ENCODE measurements around the gene CSMD2. TPM values are rescaled to one million over a fixed set of nuclear protein-coding genes. Genes with fewer than 3 reads are reported as not detected.

The CSMD2 gene
- total and polyA plus RNA-seq, 2 experiments from 2014 or later: 5.3 to 16.6 TPM

DNA sequence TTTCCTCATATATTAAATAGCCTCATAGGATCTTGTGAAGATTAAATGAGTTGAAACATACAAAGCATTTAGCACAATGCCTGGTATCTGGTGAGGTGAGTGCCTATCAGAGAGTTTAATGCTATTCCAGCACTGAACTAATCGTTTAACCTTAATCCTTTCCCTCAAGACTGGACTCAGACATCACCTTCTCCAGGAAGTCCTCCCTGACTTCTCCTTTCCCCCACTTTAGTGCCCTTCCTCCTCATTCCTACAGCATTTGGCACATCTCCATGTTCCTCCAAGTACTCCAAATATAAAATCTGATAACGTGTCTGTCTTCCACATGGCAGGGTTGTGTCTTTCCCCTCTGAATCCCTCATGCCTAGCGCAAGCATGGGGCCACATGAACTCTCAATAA lies 632.8 kb downstream of the CSMD2 start:
- H3K27me3 Mint-ChIP-seq (ENCODE audit: insufficient read depth, low read depth, poor library complexity): peaks cover 8% of the 10 kb centered on the region
- no peak overlapping the region for H3K27ac Mint-ChIP-seq
- no peaks in the 10 kb centered on the region; the same call in 1 of the 3 replicates for H3K9me3 Mint-ChIP-seq
- no peak overlapping the region for H3K27ac ChIP-seq (ENCODE audit: low read depth)
- H3K27me3 ChIP-seq (ENCODE audit: insufficient read depth): no peaks in the 10 kb centered on the region
- no peak overlapping the region for H3K4me2 ChIP-seq
- H4K20me1 ChIP-seq (replicated peaks; ENCODE audit: insufficient read depth): no peaks in the 10 kb centered on the region
- H3K4me3 Mint-ChIP-seq: no peak overlapping the region
- TF ChIP-seq EZH2 (IDR thresholded peaks at IDR 0.05; ENCODE audit: low read depth, unreplicated experiment): no peak
- no peak for TF ChIP-seq CREB1 (CRISPR knock-in tag; IDR thresholded peaks at IDR 0.05; ENCODE audit: low read depth)
- no peak for TF ChIP-seq ZNF114 (CRISPR knock-in tag; IDR thresholded peaks at IDR 0.05)
- TF ChIP-seq, protein P1, sequence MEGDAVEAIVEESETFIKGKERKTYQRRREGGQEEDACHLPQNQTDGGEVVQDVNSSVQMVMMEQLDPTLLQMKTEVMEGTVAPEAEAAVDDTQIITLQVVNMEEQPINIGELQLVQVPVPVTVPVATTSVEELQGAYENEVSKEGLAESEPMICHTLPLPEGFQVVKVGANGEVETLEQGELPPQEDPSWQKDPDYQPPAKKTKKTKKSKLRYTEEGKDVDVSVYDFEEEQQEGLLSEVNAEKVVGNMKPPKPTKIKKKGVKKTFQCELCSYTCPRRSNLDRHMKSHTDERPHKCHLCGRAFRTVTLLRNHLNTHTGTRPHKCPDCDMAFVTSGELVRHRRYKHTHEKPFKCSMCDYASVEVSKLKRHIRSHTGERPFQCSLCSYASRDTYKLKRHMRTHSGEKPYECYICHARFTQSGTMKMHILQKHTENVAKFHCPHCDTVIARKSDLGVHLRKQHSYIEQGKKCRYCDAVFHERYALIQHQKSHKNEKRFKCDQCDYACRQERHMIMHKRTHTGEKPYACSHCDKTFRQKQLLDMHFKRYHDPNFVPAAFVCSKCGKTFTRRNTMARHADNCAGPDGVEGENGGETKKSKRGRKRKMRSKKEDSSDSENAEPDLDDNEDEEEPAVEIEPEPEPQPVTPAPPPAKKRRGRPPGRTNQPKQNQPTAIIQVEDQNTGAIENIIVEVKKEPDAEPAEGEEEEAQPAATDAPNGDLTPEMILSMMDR (conservative IDR thresholded peaks at IDR 0.05; ENCODE audit: low read depth in 2 of 2): no peak
- no peak for TF ChIP-seq STAT1 (IDR thresholded peaks at IDR 0.05; ENCODE audit: unreplicated experiment)
- TF ChIP-seq, protein P2, sequence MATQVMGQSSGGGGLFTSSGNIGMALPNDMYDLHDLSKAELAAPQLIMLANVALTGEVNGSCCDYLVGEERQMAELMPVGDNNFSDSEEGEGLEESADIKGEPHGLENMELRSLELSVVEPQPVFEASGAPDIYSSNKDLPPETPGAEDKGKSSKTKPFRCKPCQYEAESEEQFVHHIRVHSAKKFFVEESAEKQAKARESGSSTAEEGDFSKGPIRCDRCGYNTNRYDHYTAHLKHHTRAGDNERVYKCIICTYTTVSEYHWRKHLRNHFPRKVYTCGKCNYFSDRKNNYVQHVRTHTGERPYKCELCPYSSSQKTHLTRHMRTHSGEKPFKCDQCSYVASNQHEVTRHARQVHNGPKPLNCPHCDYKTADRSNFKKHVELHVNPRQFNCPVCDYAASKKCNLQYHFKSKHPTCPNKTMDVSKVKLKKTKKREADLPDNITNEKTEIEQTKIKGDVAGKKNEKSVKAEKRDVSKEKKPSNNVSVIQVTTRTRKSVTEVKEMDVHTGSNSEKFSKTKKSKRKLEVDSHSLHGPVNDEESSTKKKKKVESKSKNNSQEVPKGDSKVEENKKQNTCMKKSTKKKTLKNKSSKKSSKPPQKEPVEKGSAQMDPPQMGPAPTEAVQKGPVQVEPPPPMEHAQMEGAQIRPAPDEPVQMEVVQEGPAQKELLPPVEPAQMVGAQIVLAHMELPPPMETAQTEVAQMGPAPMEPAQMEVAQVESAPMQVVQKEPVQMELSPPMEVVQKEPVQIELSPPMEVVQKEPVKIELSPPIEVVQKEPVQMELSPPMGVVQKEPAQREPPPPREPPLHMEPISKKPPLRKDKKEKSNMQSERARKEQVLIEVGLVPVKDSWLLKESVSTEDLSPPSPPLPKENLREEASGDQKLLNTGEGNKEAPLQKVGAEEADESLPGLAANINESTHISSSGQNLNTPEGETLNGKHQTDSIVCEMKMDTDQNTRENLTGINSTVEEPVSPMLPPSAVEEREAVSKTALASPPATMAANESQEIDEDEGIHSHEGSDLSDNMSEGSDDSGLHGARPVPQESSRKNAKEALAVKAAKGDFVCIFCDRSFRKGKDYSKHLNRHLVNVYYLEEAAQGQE (IDR thresholded peaks at IDR 0.05; ENCODE audit: unreplicated experiment): no peak
- no peak for TF ChIP-seq ZNF331 (CRISPR knock-in tag; IDR thresholded peaks at IDR 0.05; ENCODE audit: low read depth)
- no peak for TF ChIP-seq JUNB (IDR thresholded peaks at IDR 0.05; ENCODE audit: unreplicated experiment)
- TF ChIP-seq, protein P3, sequence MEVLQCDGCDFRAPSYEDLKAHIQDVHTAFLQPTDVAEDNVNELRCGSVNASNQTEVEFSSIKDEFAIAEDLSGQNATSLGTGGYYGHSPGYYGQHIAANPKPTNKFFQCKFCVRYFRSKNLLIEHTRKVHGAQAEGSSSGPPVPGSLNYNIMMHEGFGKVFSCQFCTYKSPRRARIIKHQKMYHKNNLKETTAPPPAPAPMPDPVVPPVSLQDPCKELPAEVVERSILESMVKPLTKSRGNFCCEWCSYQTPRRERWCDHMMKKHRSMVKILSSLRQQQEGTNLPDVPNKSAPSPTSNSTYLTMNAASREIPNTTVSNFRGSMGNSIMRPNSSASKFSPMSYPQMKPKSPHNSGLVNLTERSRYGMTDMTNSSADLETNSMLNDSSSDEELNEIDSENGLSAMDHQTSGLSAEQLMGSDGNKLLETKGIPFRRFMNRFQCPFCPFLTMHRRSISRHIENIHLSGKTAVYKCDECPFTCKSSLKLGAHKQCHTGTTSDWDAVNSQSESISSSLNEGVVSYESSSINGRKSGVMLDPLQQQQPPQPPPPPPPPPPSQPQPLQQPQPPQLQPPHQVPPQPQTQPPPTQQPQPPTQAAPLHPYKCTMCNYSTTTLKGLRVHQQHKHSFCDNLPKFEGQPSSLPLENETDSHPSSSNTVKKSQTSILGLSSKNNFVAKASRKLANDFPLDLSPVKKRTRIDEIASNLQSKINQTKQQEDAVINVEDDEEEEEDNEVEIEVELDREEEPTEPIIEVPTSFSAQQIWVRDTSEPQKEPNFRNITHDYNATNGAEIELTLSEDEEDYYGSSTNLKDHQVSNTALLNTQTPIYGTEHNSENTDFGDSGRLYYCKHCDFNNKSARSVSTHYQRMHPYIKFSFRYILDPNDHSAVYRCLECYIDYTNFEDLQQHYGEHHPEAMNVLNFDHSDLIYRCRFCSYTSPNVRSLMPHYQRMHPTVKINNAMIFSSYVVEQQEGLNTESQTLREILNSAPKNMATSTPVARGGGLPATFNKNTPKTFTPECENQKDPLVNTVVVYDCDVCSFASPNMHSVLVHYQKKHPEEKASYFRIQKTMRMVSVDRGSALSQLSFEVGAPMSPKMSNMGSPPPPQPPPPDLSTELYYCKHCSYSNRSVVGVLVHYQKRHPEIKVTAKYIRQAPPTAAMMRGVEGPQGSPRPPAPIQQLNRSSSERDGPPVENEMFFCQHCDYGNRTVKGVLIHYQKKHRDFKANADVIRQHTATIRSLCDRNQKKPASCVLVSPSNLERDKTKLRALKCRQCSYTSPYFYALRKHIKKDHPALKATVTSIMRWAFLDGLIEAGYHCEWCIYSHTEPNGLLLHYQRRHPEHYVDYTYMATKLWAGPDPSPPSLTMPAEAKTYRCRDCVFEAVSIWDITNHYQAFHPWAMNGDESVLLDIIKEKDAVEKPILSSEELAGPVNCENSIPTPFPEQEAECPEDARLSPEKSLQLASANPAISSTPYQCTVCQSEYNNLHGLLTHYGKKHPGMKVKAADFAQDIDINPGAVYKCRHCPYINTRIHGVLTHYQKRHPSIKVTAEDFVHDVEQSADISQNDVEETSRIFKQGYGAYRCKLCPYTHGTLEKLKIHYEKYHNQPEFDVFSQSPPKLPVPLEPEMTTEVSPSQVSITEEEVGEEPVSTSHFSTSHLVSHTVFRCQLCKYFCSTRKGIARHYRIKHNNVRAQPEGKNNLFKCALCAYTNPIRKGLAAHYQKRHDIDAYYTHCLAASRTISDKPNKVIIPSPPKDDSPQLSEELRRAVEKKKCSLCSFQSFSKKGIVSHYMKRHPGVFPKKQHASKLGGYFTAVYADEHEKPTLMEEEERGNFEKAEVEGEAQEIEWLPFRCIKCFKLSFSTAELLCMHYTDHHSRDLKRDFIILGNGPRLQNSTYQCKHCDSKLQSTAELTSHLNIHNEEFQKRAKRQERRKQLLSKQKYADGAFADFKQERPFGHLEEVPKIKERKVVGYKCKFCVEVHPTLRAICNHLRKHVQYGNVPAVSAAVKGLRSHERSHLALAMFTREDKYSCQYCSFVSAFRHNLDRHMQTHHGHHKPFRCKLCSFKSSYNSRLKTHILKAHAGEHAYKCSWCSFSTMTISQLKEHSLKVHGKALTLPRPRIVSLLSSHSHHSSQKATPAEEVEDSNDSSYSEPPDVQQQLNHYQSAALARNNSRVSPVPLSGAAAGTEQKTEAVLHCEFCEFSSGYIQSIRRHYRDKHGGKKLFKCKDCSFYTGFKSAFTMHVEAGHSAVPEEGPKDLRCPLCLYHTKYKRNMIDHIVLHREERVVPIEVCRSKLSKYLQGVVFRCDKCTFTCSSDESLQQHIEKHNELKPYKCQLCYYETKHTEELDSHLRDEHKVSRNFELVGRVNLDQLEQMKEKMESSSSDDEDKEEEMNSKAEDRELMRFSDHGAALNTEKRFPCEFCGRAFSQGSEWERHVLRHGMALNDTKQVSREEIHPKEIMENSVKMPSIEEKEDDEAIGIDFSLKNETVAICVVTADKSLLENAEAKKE (CRISPR knock-in tag; IDR thresholded peaks at IDR 0.05): no peak
- TF ChIP-seq NANOG (IDR thresholded peaks at IDR 0.05; ENCODE audit: borderline replicate concordance): no peak
- no peak for TF ChIP-seq POLR2AphosphoS5 (IDR thresholded peaks at IDR 0.05; ENCODE audit: low read depth)
- no peak for TF ChIP-seq EZH2phosphoT487 (IDR thresholded peaks at IDR 0.05; ENCODE audit: unreplicated experiment)
- TF ChIP-seq, protein P4, sequence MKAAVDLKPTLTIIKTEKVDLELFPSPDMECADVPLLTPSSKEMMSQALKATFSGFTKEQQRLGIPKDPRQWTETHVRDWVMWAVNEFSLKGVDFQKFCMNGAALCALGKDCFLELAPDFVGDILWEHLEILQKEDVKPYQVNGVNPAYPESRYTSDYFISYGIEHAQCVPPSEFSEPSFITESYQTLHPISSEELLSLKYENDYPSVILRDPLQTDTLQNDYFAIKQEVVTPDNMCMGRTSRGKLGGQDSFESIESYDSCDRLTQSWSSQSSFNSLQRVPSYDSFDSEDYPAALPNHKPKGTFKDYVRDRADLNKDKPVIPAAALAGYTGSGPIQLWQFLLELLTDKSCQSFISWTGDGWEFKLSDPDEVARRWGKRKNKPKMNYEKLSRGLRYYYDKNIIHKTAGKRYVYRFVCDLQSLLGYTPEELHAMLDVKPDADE (IDR thresholded peaks at IDR 0.05): no peak
- no peak overlapping the region for H3K4me3 ChIP-seq
- no peak overlapping the region for H2AFZ ChIP-seq
- no peaks in the 10 kb centered on the region for H3F3A ChIP-seq (replicated peaks; ENCODE audit: low read depth)
- H3K4me1 ChIP-seq (ENCODE audit: insufficient read depth): no peaks in the 10 kb centered on the region
- peaks cover 13% of the 10 kb centered on the region; the same call in 1 of the 3 replicates for H3K36me3 Mint-ChIP-seq (ENCODE audit: low read depth)
- DNase-seq (ENCODE audit: low spot score) (no peak), ATAC-seq (no peak)
- no peaks in the 10 kb centered on the region; the same call in 1 of the 2 replicates for H3K36me3 ChIP-seq (ENCODE audit: insufficient read depth)
- no peaks in the 10 kb centered on the region for H3K79me2 ChIP-seq (replicated peaks; ENCODE audit: insufficient read depth)
- no peaks in the 10 kb centered on the region for H3K9me2 ChIP-seq (ENCODE audit: insufficient read depth)
- no peaks in the 10 kb centered on the region for H3K4me1 Mint-ChIP-seq
